HCT116 (cell line): ENCODE results near the gene AVPI1. TPM values are rescaled to one million over a fixed set of nuclear protein-coding genes. Genes with fewer than 3 reads are reported as not detected.

Source experiments
- ATAC-seq: fragments of 200-7000 bp; cut with Tn5 transposase; 2 replicates; pipeline ENCODE4 v1.9.1; 2020; ENCODE audit warnings: mild to moderate bottlenecking, moderate library complexity
- BruUV-seq: library from RNA; stranded (reverse); fragments of 400-500 nt; replicated peaks from 2 replicates; lab custom pipeline; 2021; lab: Mats Ljungman, UMichigan
- CTCF ChIA-PET: fragments of 300-600 bp; sonication (Branson Sonifier 250); formaldehyde crosslinking; loops from one replicate; lab custom pipeline; 2021; ENCODE audit warnings: antibody characterized with exemption; lab: Charles Lee
- POLR2A ChIA-PET: fragments of 300-600, 350-600 bp; sonication (Branson Sonifier 250); formaldehyde crosslinking; loops from one replicate; lab custom pipeline; 2021; ENCODE audit warnings: antibody characterized with exemption; lab: Charles Lee
- RAD21 ChIA-PET, 2 experiments: fragments of 300-600 bp; sonication (Branson Sonifier 250); formaldehyde crosslinking; loops; one replicate each; lab custom pipeline; 2023; ENCODE audit warnings: low total read pairs in 2 of 2; ENCODE audit not compliant: uncharacterized antibody in 2 of 2, unreplicated experiment in 2 of 2, low non-redundant PET in 1 of 2; lab: Charles Lee
- DNase-seq: peaks from one replicate; pipeline ENCODE4 v3.0.0-alpha.2; 2010; ENCODE audit warnings: low read depth, low spot score
- H2AFZ ChIP-seq: fragments of 200-600 bp; shearing (Covaris generic), sonication (generic); 2 replicates; pipeline ENCODE4 v1.6.1; 2017; ENCODE audit warnings: low read depth, mixed run types, mixed read lengths, antibody characterized with exemption, low read length; ENCODE audit not compliant: poor library complexity, severe bottlenecking
- H3K27ac ChIP-seq: 2 replicates; pipeline ENCODE4 v1.5.1; 2012; ENCODE audit warnings: low read depth, low read length
- H3K27me3 ChIP-seq: fragments of 200-600 bp; sonication (generic); 2 replicates; pipeline ENCODE4 v1.6.1; 2016; ENCODE audit warnings: mixed run types, low read length, mixed read lengths; ENCODE audit not compliant: insufficient read depth
- H3K36me3 ChIP-seq, 2 experiments: fragments of 200-500 bp in 1 of 2; fragments of 200-600 bp in 1 of 2; sonication (Bioruptor generic) in 1 of 2; sonication (generic) in 1 of 2; 2 replicates each; pipeline versions ENCODE4 v1.5.1 to v1.6.1; 2014 to 2016; ENCODE audit warnings: low read length in 2 of 2, inconsistent platforms in 1 of 2, mixed read lengths in 1 of 2, mixed run types in 1 of 2; ENCODE audit not compliant: insufficient read depth in 2 of 2, control insufficient read depth in 1 of 2
- H3K4me1 ChIP-seq, 2 experiments: fragments of 200-600 bp in 1 of 2; sonication (generic) in 1 of 2; 2 replicates each; pipeline versions ENCODE4 v1.5.1 to v1.6.1; 2012 to 2017; ENCODE audit warnings: low read length in 2 of 2, inconsistent platforms in 1 of 2, mild to moderate bottlenecking in 1 of 2, mixed read lengths in 1 of 2, mixed run types in 1 of 2, moderate library complexity in 1 of 2; ENCODE audit not compliant: insufficient read depth in 2 of 2, control insufficient read depth in 1 of 2
- H3K4me2 ChIP-seq: fragments of 200-600 bp; sonication (generic); 2 replicates; pipeline ENCODE4 v1.6.1; 2017; ENCODE audit warnings: mixed run types, low read length, mixed read lengths
- H3K4me3 ChIP-seq, 2 experiments: fragments of 200-600 bp in 1 of 2; sonication (generic) in 1 of 2; replicated peaks in 1 of 2; 2 replicates each; pipeline ENCODE4 v1.5.1; 2011 to 2016; ENCODE audit warnings: low read length in 2 of 2, control low read depth in 1 of 2, low read depth in 1 of 2, mild to moderate bottlenecking in 1 of 2, mixed read lengths in 1 of 2, mixed run types in 1 of 2
- H3K79me2 ChIP-seq: fragments of 200-600 bp; sonication (generic); 2 replicates; pipeline ENCODE4 v1.6.1; 2017; ENCODE audit warnings: mild to moderate bottlenecking, mixed run types, low read length, moderate library complexity, mixed read lengths; ENCODE audit not compliant: insufficient read depth
- H3K9ac ChIP-seq: fragments of 200-600 bp; sonication (generic); 2 replicates; pipeline ENCODE4 v1.6.1; 2016; ENCODE audit warnings: low read length, mixed read lengths
- H3K9me2 ChIP-seq: fragments of 200-600 bp; sonication (generic), shearing (Covaris generic); 2 replicates; pipeline ENCODE4 v1.6.1; 2017; ENCODE audit warnings: mixed run types, mild to moderate bottlenecking, moderate library complexity; ENCODE audit not compliant: insufficient read depth
- H3K9me3 ChIP-seq, 2 experiments: fragments of 200-500 bp in 1 of 2; fragments of 200-600 bp in 1 of 2; sonication (Bioruptor generic) in 1 of 2; sonication (generic) in 1 of 2; 2 replicates each; pipeline ENCODE4 v1.6.1; 2014 to 2017; ENCODE audit warnings: low read length in 2 of 2, mixed read lengths in 2 of 2, inconsistent platforms in 1 of 2, low read depth in 1 of 2, mild to moderate bottlenecking in 1 of 2, mixed run types in 1 of 2, moderate library complexity in 1 of 2; ENCODE audit not compliant: control insufficient read depth in 1 of 2, insufficient read depth in 1 of 2
- H4K20me1 ChIP-seq: fragments of 200-600 bp; sonication (generic), shearing (Covaris generic); 2 replicates; pipeline ENCODE4 v1.6.1; 2017; ENCODE audit warnings: mixed run types, mild to moderate bottlenecking, moderate library complexity; ENCODE audit not compliant: insufficient read depth
- ATF3 ChIP-seq: IDR thresholded peaks from 2 replicates; pipeline ENCODE4 v1.6.1; 2012
- CBX3 ChIP-seq: IDR thresholded peaks from 2 replicates; pipeline ENCODE4 v1.6.1; 2012; ENCODE audit warnings: low read depth
- EGR1 ChIP-seq: IDR thresholded peaks from 2 replicates; pipeline ENCODE4 v1.6.1; 2012; ENCODE audit warnings: low read depth
- ELF1 ChIP-seq: IDR thresholded peaks from 2 replicates; pipeline ENCODE4 v1.6.1; 2012; ENCODE audit warnings: low read depth, borderline replicate concordance
- EZH2 ChIP-seq: fragments of 200-600 bp; sonication (generic); IDR thresholded peaks from 2 replicates; pipeline ENCODE4 v1.6.1; 2017; ENCODE audit warnings: antibody characterized with exemption, mixed run types
- EZH2phosphoT487 ChIP-seq: fragments of 200-600 bp; IDR thresholded peaks from 2 replicates; pipeline ENCODE4 v1.6.1; 2018; ENCODE audit warnings: antibody characterized with exemption, borderline replicate concordance
- FOSL1 ChIP-seq: IDR thresholded peaks from 2 replicates; pipeline ENCODE4 v1.6.1; 2012; ENCODE audit warnings: low read depth
- MAX ChIP-seq: IDR thresholded peaks from 2 replicates; pipeline ENCODE4 v1.6.1; 2012
- POLR2A ChIP-seq: IDR thresholded peaks from 2 replicates; pipeline ENCODE4 v1.7.0; 2011; ENCODE audit warnings: borderline replicate concordance; ENCODE audit not compliant: insufficient read depth, insufficient read length; ENCODE audit errors: extremely low read depth
- RAD21 ChIP-seq: IDR thresholded peaks from 2 replicates; pipeline ENCODE4 v1.6.1; 2012; ENCODE audit warnings: low read depth, mild to moderate bottlenecking
- SIN3A ChIP-seq: IDR thresholded peaks from 2 replicates; pipeline ENCODE4 v1.6.1; 2012; ENCODE audit warnings: low read depth
- SP1 ChIP-seq: IDR thresholded peaks from 2 replicates; pipeline ENCODE4 v1.6.1; 2012; ENCODE audit warnings: low read depth
- TCF7L2 ChIP-seq: IDR thresholded peaks from 2 replicates; pipeline ENCODE4 v1.7.0; 2011; ENCODE audit warnings: borderline replicate concordance, inconsistent platforms; ENCODE audit not compliant: insufficient read depth, insufficient read length; ENCODE audit errors: extremely low read depth
- ZFX ChIP-seq: fragments of 450-650 bp; IDR thresholded peaks from 2 replicates; pipeline ENCODE4 v1.6.1; 2017
- ZNF274 ChIP-seq: fragments of 200-500 bp; sonication (Bioruptor generic); IDR thresholded peaks from 2 replicates; pipeline ENCODE4 v1.6.1; 2014; ENCODE audit warnings: mild to moderate bottlenecking, low read depth, low read length, inconsistent platforms
- intact Hi-C: fragments of 100-400 bp; cut with micrococcal nuclease; formaldehyde crosslinking; loops from 2 replicates; pipeline ENCODE4 v1.10.0; 2022
- total RNA-seq: library from RNA; stranded (reverse); gene quantifications from one replicate; pipeline ENCODE4 v1.2.1, GENCODE V29; 2021; ENCODE audit not compliant: unreplicated experiment
- TF ChIP-seq, protein P1 (sequence below): IDR thresholded peaks from 2 replicates; pipeline ENCODE4 v1.6.1; 2011; ENCODE audit warnings: mild to moderate bottlenecking, low read length, moderate library complexity; ENCODE audit not compliant: insufficient replicate concordance; ENCODE audit errors: extremely low read depth

The AVPI1 gene
- total RNA-seq, 1 experiment from 2014 or later = 26.7 TPM

DNA sequence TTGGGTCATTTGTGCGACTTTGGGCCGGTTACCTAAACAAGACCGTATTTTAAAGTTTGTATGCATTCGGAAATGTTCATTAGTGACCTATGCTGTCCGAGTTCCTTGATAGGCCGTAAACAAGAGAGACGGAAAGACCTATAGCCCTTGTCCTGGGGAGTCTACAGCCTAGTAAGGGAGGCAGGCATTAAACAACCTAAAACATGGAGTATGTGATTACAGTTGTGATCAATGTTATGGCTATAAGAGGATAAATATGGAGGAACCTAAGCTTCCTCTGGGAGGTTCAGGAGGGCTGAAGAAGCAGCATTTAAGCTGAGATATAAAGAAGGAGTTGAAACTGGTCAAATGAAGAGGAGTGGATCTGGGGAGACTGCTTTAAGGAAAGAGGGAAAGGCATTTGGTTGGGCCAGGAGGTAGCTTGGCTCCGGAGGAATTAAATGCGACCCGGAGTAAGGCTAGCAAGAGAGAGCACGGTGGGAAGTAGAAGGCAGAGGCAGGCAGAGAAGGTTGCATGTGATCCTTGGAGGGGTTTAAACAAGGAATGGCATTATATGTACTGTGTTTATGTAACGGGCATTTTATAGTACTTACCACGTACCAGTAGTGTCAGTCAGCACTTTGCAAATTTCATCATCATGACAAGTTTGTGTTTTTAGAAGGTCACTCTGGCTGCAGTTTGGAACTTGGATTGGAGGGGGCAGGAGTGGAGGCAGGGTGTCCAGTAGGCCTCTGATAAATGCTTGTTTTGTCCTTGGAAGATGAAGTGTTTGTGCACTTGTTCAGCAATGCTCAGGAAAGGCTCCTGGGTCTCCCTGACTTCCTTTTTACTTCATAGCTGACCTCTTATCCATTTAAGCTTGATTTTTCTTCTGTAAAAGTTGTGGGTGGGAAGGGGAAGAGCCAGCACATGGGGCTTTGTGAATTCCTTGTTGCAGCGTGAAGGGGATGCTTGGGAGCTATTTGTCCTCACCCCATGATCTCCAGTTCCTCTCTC, 1.0 kb upstream of the AVPI1 start:
- peak overlapping the region; percentile 73 for H3K27ac ChIP-seq
- H4K20me1 ChIP-seq = no peaks in the 10 kb centered on the region
- ATAC-seq (no peak), DNase-seq (no peak)
- ChIA-PET POLR2A (interaction anchor here (0.7 to 2.7 kb wide), 7 partner anchors 9 to 114 kb away, joined by 3 to 15 read pairs (median 8); partner anchors contain the start of gene ZFYVE27), CTCF (interaction anchor here (1.2 to 5.0 kb wide), 9 partner anchors 9 to 40 kb away, joined by 3 to 27 read pairs (median 7); partner anchors contain the start of gene MARVELD1), RAD21 (interaction anchor here in 1 of 2 experiments (0.6 to 1.1 kb wide), 2 partner anchors 12 to 45 kb away, joined by 3 to 4 read pairs; no protein-coding TSS in a partner anchor)
- H2AFZ ChIP-seq = no peak overlapping the region
- peaks cover 47 to 68% of the 10 kb centered on the region in 2 experiments for H3K4me1 ChIP-seq
- BruUV-seq = TSS peak; percentile 90
- peaks cover 35% of the 10 kb centered on the region for H3K79me2 ChIP-seq
- peak overlapping the region; percentile 69 for H3K4me2 ChIP-seq
- no peaks in the 10 kb centered on the region for H3K9me3 ChIP-seq
- H3K9ac ChIP-seq = peak overlapping the region; percentile 72
- no peaks in the 10 kb centered on the region for H3K9me2 ChIP-seq
- H3K27me3 ChIP-seq = no peaks in the 10 kb centered on the region
- peak overlapping the region; percentile 35 to 36 for H3K4me3 ChIP-seq
- intact Hi-C loops = no loop called here
- TF ChIP-seq POLR2A = peak; percentile 10
- no peak for TF ChIP-seq ELF1
- no peak for TF ChIP-seq CBX3
- no peaks in the 10 kb centered on the region for H3K36me3 ChIP-seq

GRCh38 chr10:97686301-97686961, 610 bp downstream of the AVPI1 start:
- POLR2A ChIA-PET = interaction anchor here (0.5 to 2.7 kb wide), 9 partner anchors 10 to 756 kb away, joined by 3 to 15 read pairs (median 7); partner anchors contain the start of genes MARVELD1 and ZFYVE27
- intact Hi-C loops = no loop called here
- CTCF ChIA-PET = interaction anchor here (0.9 to 3.1 kb wide), 12 partner anchors 10 to 355 kb away, joined by 3 to 27 read pairs (median 6); partner anchors contain the start of genes ANKRD2, MARVELD1 and ZFYVE27
- Histone ChIP-seq H3K27me3 (no peaks in the 10 kb centered on the region), H3K36me3 (no peaks in the 10 kb centered on the region), H3K79me2 (peaks cover 48% of the 10 kb centered on the region), H3K4me1 (peaks cover 47 to 66% of the 10 kb centered on the region in 2 experiments), H3K27ac (peak overlapping the region; percentile 74), H3K9ac (peak overlapping the region; percentile 93), H3K9me2 (no peaks in the 10 kb centered on the region), H2AFZ (no peak overlapping the region), H3K9me3 (no peaks in the 10 kb centered on the region), H4K20me1 (no peaks in the 10 kb centered on the region), H3K4me3 (peak overlapping the region; percentile 73 to 90), H3K4me2 (peak overlapping the region; percentile 97)
- DNase-seq (no peak), ATAC-seq (no peak)
- RAD21 ChIA-PET = interaction anchor here in 1 of 2 experiments (1.1 kb wide), 1 partner anchor 47 kb away, joined by 3 read pairs; no protein-coding TSS in a partner anchor
- BruUV-seq = TSS peak; percentile 55
- TF ChIP-seq ATF3 = no peak
- TF ChIP-seq FOSL1 = no peak
- TF ChIP-seq SP1 = no peak
- TF ChIP-seq TCF7L2 = no peak
- TF ChIP-seq, protein P1, sequence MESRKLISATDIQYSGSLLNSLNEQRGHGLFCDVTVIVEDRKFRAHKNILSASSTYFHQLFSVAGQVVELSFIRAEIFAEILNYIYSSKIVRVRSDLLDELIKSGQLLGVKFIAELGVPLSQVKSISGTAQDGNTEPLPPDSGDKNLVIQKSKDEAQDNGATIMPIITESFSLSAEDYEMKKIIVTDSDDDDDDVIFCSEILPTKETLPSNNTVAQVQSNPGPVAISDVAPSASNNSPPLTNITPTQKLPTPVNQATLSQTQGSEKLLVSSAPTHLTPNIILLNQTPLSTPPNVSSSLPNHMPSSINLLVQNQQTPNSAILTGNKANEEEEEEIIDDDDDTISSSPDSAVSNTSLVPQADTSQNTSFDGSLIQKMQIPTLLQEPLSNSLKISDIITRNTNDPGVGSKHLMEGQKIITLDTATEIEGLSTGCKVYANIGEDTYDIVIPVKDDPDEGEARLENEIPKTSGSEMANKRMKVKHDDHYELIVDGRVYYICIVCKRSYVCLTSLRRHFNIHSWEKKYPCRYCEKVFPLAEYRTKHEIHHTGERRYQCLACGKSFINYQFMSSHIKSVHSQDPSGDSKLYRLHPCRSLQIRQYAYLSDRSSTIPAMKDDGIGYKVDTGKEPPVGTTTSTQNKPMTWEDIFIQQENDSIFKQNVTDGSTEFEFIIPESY = no peak
- TF ChIP-seq EZH2phosphoT487 = no peak
- TF ChIP-seq SIN3A = no peak
- TF ChIP-seq ELF1 = no peak
- no peak for TF ChIP-seq RAD21
- TF ChIP-seq ZFX = no peak
- no peak for TF ChIP-seq EZH2
- TF ChIP-seq MAX = no peak
- no peak for TF ChIP-seq EGR1
- no peak for TF ChIP-seq ZNF274
